Ascending aorta (tissue), 2 donors: ENCODE data around the gene SOX5. TPM values are rescaled to one million over a fixed set of nuclear protein-coding genes. Genes with fewer than 3 reads are reported as not detected.

ENCODE experiments used
- DNase-seq, 2 donors: peaks; one replicate each; pipeline ENCODE4 v3.0.0-alpha.2; 2019; ENCODE audit warnings: low spot score in 2 of 2
- H3K27ac ChIP-seq, 2 donors: fragments of 200-600 bp; sonication (generic); one replicate each; pipeline ENCODE4 v1.5.1; 2016 to 2017; ENCODE audit warnings: mild to moderate bottlenecking in 1 of 2
- H3K27me3 ChIP-seq: fragments of 200-600 bp; sonication (generic); one replicate; pipeline ENCODE4 v1.5.1; 2017
- H3K36me3 ChIP-seq, 2 donors: fragments of 200-600 bp; sonication (generic); one replicate each; pipeline ENCODE4 v1.5.1; 2016
- H3K4me1 ChIP-seq, 2 donors: fragments of 200-600 bp; sonication (generic); one replicate each; pipeline ENCODE4 v1.5.1; 2016 to 2017; ENCODE audit warnings: mild to moderate bottlenecking in 1 of 2
- H3K4me3 ChIP-seq, 2 donors: fragments of 200-600 bp; sonication (generic); one replicate each; pipeline ENCODE4 v1.5.1; 2016 to 2017; ENCODE audit warnings: mild to moderate bottlenecking in 1 of 2
- H3K9me3 ChIP-seq, 2 donors: fragments of 200-600 bp; sonication (generic); one replicate each; pipeline ENCODE4 v1.5.1; 2016
- CTCF ChIP-seq, 3 experiments: fragments of 200-600 bp in 2 of 3; fragments of 450-650 bp in 1 of 3; sonication (generic) in 2 of 3; IDR thresholded peaks; one replicate each; pipeline ENCODE4 v1.5.1; 2016 to 2019; ENCODE audit warnings: antibody characterized with exemption in 3 of 3, mild to moderate bottlenecking in 1 of 3, moderate library complexity in 1 of 3
- intact Hi-C: fragments of 100-400 bp; cut with DNase I; formaldehyde crosslinking; loops from one replicate; pipeline ENCODE4 v1.15.1; 2023
- total RNA-seq: library from RNA; depleted of rRNA; stranded (reverse); fragments of >200 nt; gene quantifications from one replicate; pipeline ENCODE4 v1.1.0, GENCODE V29; 2016

Gene SOX5
- total RNA-seq, 1 donor from 2014 or later, result 18.2 TPM

- no peaks in the 10 kb centered on the region for H3K27me3 ChIP-seq
- intact Hi-C loops, result no loop called here
- no peak overlapping the region for H3K4me3 ChIP-seq
- TF ChIP-seq CTCF (IDR thresholded peaks at IDR 0.05), result no peak
- no peaks in the 10 kb centered on the region for H3K4me1 ChIP-seq
- H3K36me3 ChIP-seq, result no peaks in the 10 kb centered on the region
- DNase-seq, result no peak
- H3K27ac ChIP-seq, result no peak overlapping the region
- H3K9me3 ChIP-seq, result no peaks in the 10 kb centered on the region
Observed at GRCh38 chr12:23579257-23579656, 370.2 kb downstream of the SOX5 start.

- no peaks in the 10 kb centered on the region for H3K36me3 ChIP-seq
- H3K27me3 ChIP-seq, result no peaks in the 10 kb centered on the region
- no peaks in the 10 kb centered on the region for H3K9me3 ChIP-seq
- no peak overlapping the region for H3K27ac ChIP-seq
- DNase-seq, result no peak
- no peaks in the 10 kb centered on the region for H3K4me1 ChIP-seq
- no peak overlapping the region for H3K4me3 ChIP-seq
- intact Hi-C loops, result no loop called here
- TF ChIP-seq CTCF (IDR thresholded peaks at IDR 0.05), result no peak
Observed at GRCh38 chr12:23576372-23576771, 373.1 kb downstream of the SOX5 start.

GRCh38 chr12:23569356-23569755 lies 380.1 kb downstream of the SOX5 start:
- no peaks in the 10 kb centered on the region for H3K27me3 ChIP-seq
- DNase-seq, result no peak
- no peak overlapping the region for H3K27ac ChIP-seq
- intact Hi-C loops, result no loop called here
- TF ChIP-seq CTCF (IDR thresholded peaks at IDR 0.05), result no peak
- no peaks in the 10 kb centered on the region for H3K9me3 ChIP-seq
- H3K36me3 ChIP-seq, result no peaks in the 10 kb centered on the region
- no peaks in the 10 kb centered on the region for H3K4me1 ChIP-seq
- no peak overlapping the region for H3K4me3 ChIP-seq

GRCh38 chr12:23566133-23566532 lies 383.3 kb downstream of the SOX5 start:
- intact Hi-C loops, result no loop called here
- TF ChIP-seq CTCF (IDR thresholded peaks at IDR 0.05), result no peak

GRCh38 chr12:23564451-23565152 lies 384.9 kb downstream of the SOX5 start:
- H3K9me3 ChIP-seq, result no peaks in the 10 kb centered on the region
- peak overlapping the region in 1 of 2 donors; percentile 18 for H3K4me3 ChIP-seq
- no peaks in the 10 kb centered on the region for H3K36me3 ChIP-seq
- H3K4me1 ChIP-seq, result peaks cover 0 to 8% of the 10 kb centered on the region in 2 donors
- H3K27ac ChIP-seq, result peak overlapping the region; percentile 36 to 56
- TF ChIP-seq CTCF (IDR thresholded peaks at IDR 0.05), result no peak
- no peaks in the 10 kb centered on the region for H3K27me3 ChIP-seq
- intact Hi-C loops, result no loop called here
- no peak for DNase-seq

More at GRCh38 chr12:23566133-23566532, 383.3 kb downstream of the SOX5 start:
- no peaks in the 10 kb centered on the region for H3K9me3 ChIP-seq
- no peaks in the 10 kb centered on the region for H3K27me3 ChIP-seq
- no peak overlapping the region for H3K4me3 ChIP-seq
- no peak for DNase-seq
- no peaks in the 10 kb centered on the region for H3K36me3 ChIP-seq
- peaks cover 0 to 8% of the 10 kb centered on the region in 2 donors for H3K4me1 ChIP-seq
- no peak overlapping the region for H3K27ac ChIP-seq
